GM21447 (cell line): Measurements from ENCODE around the gene TTI1.
A peak's percentile ranks its signal among the peaks of the same experiment; 100 is the strongest.

Source experiments
- ATAC-seq: cut with Tn5 transposase; IDR thresholded peaks from one replicate; pipeline ENCODE4 v1.9.1; 2021; ENCODE audit not compliant: unreplicated experiment

TTI1 gene

DNA sequence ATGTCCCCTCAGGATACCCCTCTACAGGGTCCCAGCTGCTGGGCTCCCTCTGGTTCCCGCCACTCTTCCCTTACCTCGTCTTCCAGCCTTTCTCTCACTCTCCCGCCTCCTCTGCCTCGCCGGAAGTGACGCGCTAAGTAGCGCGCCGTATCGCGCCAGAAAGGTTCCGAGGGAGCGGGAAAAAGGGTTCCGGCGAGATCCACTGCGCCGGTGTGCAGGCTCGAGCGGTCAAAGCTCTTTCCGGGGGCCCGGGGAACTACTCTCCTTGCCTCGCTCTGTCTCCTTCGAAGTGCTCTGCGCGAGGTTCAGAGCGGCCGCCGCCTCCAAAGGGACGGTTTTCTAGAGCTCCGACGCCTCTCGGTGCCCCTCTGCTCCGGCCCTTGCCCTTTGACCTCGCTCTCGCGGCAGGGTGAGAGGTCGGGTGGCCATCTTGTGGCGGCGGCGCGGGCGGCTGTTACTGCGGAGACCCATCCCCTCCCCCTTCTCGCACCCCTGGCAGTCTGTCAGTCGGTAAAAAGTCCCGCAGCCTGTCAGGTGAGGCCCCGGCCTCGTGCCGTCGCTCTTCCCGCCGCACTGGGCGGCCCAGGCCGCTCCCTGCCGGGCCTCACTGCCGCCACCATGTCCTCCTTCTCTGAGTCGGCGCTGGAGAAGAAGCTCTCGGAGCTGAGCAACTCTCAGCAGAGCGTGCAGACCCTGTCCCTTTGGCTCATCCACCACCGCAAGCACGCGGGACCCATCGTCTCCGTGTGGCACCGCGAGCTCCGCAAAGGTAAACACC lies at the start of gene TTI1, which contains the start of gene RPRD1B:
Gene TTI1, minus strand, starts transcription at position 127 of the 778 bp plus-strand sequence. CDS start 19,640 bp downstream, outside the sequence.
Gene RPRD1B, plus strand, starts transcription at position 417 of the 778 bp plus-strand sequence. Its CDS starts 202 bp downstream, at position 619.
- peak; percentile 82 for ATAC-seq

DNA sequence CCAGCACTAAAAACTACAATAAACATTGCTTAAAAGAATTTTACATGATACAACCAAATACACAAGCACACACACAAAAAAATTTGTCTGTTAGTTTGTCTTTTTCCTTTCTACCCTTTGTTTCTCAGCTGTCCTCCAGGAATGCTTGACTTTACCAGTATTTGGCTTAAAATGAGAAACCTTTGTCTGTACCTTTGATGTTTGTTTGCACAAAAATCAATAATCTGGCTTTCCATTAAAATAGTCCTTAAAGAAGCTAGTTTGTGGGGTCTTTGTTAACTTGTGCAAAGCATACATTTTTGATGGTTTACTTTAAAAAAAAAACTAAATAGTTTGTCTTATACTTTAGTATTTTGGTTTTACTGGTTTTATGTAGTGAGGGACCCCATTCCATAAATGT lies 49.6 kb upstream of the TTI1 start:
- no peak for ATAC-seq

DNA sequence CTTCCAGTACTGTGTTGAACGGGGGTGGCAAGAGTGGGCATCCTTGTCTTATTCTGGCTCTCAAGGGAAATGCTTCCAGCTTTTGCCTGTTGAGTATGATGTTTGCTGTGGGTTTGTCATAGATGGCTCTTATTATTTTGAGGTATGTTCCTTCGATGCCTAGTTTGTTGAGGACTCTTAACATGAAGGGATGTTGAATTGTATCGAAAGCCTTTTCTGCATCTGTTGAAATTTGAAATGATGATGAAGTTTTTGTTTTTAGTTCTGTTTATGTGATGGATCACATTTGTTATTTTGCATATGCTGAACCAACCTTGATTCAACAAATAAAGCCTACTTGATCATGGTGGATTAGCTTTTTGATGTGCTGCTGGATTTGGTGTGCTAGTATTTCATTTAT lies 48.3 kb upstream of the TTI1 start:
- ATAC-seq: no peak

DNA sequence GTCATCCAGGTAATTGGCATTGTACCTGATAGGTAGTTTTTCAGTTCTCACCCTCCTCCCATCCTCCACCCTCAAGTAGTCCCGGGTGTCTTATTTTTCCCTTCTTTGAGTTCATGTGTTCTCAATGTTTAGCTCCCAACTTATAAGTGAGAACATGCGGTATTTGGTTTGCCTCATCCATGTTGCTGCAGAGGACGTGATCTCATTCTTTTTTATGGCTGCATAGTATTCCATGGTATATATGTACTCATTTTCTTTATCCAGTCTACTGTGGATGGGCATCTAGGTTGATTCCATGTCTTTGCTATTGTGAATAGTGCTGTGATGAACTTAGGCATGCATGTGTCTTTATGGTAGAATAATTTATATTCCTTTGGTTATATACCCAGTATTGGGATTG lies 46.1 kb upstream of the TTI1 start:
- ATAC-seq: no peak

DNA sequence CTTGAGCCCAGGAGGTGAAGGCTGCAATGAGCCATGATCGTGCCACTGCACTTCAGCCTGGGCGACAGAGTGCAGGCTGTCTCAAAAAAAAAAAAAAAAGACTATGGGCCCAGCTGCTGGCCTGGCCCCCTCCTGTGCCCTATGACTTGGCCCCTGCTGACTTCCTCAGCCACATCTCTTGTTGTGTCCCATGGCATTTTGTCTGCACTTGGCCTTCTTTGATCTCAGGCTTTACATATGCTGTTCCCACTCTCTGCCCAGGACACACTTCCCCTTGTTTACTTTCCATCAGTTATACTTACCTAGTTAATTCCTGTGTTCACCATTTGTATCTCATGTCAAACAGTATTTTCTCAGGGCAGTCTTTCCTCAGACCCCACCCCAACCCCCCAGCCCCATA lies 44.8 kb upstream of the TTI1 start:
- no peak for ATAC-seq

DNA sequence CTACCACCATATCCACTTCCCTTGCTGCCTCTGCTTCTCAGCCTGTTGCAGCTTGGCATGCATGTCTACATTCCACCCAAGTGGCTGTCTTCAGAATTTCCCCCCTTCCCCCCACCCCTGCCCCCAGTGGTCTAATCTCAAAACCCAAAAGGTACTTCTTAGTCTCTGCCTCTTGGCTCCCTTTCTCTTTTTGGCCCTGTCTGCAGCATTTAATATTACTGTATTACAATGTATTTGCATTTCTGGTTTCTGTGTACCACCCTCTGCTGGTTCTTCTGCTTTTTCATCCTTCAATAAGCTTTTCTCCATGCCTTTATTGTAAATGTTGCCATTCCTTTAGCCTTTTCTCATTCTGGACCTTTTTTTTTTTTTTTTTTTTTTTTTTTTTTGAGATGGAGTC lies 43.3 kb upstream of the TTI1 start:
- ATAC-seq: no peak

DNA sequence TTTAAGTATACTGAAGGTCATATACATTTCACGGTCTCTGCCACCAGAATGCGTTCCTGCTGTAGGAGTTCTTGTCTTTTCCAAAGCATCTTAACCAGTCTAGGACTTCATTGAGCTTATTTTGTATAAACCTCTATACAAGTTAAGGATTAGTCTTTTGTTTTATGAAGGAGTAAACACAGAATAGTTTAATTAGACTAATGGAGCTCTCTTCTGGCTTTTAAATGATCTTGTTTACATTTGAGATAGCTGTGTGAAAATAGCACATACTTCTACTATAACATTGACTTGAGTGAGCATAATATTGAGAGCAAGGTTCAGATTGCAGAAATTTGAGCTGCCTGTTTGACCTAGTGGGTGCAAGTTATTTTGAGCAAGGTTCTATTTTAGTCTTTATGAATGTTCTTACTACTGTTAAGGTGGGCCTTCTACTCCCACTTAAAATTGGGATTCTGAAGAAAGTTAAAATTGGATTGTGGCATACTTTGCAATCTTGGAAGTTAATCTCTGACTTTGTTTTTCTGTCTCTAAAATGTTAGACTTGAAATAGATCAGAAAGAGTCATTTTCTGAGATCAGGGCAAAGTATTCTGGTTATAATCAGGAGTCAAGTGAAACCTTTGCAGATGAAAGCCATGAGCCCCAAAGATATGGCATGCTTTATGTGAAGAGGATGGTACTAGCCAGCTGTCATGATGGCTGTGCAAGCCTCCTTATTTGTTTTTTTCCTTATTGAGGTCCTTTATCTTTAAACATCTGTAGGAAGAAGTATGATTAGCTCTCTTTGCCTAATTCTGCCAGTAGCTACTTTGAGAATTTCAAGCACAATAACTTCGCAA lies 42.1 kb upstream of the TTI1 start:
- no peak for ATAC-seq

DNA sequence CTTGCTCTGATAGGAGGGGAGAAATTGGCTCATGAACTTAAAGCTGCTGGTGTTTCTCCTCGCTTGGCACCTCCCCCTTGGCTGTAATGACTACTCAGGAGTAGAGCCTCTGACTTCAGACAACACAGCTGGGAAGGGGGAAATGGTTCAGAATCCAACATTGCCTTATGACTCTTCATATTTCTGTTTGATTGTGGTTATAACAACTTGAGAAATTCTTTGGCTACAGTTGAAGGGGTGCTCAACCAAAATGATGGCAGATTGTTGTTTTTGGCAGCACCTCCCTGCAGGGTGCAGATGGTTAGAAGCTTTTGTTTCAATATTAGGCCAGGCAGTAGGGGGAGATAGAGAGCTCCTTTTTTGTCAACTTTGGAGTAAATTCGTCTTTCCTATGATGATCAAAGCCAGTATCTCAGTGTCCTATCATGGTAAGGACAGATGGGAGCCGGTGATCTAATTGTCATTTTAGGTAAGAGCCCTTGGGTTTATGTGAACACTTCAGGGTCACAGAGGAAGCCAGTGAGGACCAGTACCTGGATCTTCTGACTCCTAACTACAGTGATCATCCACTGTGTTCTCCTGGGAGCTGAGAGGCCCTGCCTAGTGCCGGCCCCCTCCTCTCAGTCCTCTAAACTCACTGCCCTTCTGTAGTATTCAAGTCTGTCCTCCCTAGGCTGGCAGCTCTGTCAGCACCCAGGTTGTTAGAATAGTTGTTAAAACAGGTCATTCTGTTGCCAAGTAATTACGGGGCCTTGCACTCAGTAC lies 40.2 kb upstream of the TTI1 start:
- ATAC-seq: no peak

DNA sequence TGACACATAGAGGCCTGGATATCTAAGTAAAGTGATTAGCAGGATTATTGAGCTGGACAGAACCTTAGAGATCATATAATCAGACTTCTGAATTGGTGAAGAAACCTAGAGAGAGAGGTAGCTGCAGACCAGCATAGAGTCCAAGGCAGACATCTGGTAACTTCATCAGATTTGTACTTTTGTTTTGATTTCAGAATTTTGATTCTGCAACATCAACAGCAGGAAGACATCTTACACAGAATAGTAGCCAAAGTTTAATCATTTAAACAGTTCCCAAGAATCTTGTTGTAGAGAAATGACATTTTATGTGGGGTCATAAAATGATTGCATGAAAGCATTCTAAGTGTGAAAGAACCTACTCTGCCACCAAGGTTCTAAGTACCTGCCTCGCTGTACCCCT lies 39.6 kb upstream of the TTI1 start:
- ATAC-seq: no peak

DNA sequence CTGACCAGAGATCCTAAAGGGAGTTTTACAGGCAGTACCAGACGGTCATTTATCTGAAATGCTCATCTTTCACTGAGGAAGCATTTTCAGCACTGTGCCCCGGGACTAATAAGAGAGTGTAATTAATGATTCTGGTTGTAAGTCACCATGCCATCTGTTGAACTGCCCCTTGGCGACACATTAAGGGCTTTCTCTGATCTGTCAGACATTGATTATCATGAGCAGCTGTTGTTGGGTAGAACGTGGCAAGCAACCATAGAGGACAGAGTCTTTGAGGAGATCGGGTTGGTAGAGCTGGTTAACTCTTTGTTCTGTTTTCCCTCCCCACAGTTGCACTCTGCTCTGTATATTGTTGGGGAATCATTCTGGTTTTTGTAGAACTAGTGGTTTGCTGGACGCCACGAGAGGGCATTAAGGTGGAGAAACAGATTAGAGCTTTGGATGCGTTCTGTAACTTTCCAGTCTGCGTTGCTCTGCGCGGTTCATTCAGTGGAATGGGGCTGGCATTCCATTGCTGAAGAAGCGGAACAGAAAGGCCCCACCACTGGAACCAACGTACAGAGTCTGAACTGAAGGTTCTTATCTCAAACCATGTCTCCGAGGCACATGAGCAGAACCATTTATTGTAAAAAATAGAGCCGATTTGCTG lies 34.6 kb upstream of the TTI1 start:
- ATAC-seq: no peak

DNA sequence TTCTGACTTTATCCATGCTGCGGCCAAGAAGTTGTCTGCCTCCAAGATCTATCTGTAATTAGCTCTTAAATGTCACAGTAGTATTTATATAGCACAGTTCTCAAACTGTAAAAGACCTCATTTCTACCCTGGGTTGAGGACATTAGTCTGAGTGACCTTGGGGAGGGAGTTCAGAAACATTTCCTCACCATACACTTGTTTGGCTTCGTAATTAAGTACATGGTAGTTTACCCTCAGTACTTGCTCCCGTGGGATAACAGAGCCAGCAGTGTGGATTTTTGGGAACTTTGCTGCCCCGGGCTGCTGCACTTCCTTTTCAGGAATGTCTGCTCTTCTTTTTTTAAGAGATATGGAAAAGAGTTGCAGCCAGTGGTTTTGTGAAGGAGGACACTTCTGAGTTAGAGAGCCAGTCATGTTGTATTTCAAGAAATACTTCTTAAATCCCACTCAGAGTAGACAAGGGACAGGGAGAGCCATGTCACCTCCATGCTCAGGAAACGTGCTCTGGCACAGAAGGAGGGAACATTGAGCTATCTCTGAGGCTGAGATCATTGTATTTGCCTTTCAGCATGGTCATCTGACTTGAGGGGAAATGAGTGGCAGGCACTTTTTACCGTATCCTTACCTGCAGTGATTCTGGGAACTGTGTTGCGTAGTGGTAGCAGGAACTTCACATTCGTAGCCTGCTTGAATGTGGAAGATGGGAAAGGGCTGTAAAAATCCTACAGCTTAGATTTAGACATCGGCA lies 33.9 kb upstream of the TTI1 start:
- no peak for ATAC-seq

DNA sequence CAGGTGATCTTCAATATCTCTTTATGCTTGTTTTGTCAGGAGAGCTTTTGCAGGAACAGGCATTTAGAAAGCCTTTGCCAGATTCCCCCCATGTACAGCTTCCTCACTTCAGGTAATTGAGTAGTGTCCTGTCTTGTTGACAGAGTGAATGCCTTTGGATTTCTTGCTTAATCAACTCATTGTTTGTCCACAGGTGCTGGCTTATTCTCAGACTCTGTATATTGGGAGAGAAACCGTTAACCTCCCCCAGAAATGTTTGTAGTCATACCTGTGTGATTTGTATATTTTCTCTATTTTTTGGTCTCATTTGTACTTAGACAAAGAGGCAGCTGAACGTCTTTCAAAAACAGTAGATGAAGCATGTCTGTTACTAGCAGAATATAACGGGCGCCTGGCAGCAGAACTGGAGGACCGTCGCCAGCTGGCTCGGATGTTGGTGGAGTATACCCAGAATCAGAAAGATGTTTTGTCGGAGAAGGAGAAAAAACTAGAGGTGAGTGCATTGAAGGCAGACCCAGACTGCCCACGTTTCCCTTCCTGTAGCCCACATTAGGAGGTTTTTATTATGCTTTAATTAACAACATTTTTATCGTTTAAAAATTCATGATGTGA lies 32.6 kb upstream of the TTI1 start:
- no peak for ATAC-seq

DNA sequence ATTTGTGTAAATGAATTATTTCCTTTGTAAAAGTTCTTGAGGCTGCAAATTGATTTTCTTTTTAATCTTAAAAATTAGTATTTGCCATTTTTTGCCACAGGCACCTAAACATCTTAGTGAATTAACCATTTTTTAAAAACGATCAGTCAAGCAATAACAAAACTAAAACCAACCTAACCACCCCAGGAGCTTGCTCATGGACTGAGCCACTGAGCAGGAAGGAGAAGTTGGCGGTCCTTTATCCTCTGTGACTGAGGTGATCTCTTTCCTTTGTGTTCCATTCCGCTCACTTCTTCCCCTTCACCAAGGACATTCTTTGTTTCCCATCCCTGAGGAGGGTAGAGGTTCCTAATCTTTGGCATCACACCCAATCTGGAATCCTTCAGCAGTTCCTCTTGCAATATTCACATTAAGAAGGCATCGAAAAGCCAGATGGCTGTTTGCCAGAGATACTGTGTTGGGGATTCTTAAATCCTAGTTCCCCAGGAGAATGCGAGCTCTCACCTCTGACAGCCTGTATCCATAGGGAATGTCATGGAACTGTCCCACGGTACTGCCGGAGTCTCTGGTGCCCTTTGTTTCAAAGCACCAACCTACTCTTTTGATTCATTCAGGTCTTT lies 30.8 kb upstream of the TTI1 start:
- no peak for ATAC-seq

DNA sequence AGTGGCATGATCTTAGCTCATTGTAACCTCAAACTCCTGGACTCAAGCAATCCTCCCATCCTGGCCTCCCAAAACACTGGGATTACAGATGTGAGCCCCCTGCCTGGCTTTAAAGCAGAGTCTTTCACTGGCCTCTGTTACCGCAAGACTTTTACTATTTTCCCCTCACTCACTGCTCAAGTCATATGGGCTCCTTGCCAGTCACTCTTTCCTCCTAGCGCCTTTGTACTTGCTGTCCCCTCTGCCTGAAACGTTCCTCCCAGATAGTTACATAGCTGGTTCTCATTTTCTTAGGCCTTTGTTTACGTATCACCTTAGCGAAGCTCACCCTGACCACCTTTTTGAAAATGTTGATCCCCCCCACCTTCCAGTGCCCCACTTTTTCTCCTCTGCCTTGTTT lies 29.6 kb upstream of the TTI1 start:
- no peak for ATAC-seq

DNA sequence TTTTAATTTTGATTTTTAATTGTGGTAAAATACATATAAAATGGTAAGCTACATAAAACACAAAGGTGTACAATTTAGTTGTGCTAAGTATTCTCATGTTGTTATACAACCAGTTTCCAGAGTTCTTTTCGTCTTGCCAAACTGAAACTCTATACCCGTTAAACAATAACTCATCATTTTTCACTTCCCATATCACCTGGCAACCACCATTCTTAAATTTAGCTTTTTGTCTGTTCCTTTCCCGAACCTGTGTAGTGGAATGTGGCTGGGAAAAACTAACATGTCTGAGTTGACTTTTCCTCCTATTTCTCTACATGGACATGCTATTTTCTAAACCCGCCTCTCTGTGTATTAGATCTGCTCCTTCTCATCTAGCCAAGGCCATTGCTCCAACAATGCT lies 27.9 kb upstream of the TTI1 start:
- ATAC-seq: no peak

DNA sequence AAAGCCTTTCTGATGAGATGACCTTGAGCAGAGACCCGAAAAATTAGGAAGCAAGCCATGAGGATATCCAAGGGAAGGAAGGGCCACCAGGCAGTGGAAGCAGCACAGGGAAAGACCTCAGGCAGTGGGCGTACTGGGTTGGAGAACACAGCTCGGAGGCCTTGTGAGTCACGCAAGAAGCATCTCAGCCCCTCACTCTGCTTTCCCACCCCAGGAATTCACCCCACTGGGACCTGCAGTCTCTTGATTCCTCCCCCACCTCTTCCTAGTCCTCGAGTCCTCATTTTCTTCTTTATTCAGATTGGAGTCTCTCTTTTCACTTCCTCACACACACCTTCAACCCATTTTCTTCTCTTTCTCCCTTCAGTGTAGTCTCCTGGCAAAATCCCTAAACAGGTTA lies 27.3 kb upstream of the TTI1 start:
- no peak for ATAC-seq

DNA sequence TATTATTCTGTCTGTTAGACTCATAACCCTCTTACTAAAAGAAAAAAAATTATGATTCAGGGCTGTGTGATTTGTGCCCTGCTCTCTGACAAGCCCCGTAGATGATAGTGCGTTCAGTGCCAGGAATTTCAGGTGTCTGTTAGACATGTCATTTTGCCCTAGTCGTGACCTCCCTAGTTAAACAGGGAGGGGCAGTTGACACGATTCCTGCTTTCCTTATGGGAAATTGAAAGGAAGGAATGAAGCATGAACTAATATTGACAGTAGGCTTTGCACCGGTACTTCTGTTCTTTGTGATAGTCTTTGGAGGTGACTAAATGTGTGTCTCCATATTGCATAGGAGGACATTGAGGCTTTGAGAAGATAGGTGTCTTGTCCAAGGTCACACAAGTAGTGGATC lies 26.6 kb upstream of the TTI1 start:
- no peak for ATAC-seq

DNA sequence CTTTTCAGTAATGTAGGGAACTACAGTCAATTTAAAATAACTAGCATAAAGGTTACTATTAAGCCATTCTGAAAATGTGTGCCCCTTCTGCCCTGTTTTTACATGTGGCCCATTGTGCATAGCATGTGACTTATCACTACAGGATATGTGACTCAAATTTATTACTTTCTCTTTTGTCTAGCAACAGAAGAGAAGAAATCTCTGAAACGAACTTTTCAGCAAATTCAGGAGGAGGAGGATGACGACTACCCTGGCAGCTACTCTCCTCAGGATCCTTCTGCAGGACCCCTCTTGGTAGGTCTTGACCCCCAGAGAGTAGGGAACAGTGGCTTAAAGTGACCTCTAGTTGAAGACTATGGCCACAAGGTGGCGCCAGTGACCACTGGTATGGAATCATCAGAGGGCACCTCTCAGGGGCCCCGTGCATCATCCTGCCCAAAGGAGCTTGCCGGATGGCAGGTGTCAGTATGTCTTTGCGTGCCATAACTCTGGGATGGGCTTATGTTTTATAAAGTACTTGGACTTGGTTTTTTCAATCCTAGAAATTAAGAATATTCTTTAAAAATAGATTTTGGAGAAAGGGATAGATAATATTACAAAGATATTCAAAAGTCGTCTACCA lies 24.2 kb upstream of the TTI1 start:
- ATAC-seq: peak; percentile 71

DNA sequence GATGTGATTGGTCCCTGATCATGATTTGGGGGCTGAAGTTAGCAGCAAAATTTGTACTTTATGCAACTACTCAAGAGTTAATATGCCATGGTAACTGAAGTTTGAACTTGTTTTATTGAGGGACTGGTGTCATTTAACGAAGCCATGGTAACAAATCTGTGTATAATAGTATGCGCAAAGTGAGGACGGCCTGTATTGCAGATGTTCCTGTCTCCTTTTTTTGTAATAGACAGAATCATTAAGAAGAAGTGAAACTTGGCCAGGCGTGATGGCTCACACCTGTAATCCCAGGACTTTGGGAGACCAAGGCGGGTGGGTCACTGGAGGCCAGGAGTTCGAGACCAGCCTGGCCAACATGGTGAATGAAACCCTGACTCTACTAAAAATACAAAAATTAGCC lies 22.6 kb upstream of the TTI1 start:
- no peak for ATAC-seq
